IPS-18a (cell line): ENCODE data around the gene BCL2L1.

Source experiments
- H3K27ac ChIP-seq: one replicate; pipeline ENCODE4 v1.5.1; 2013; ENCODE audit warnings: low read length
- H3K27me3 ChIP-seq: one replicate; pipeline ENCODE4 v1.6.1; 2013; ENCODE audit warnings: mild to moderate bottlenecking, low read length; ENCODE audit not compliant: control insufficient read depth, insufficient read depth
- H3K36me3 ChIP-seq: one replicate; pipeline ENCODE4 v1.6.1; 2013; ENCODE audit warnings: low read depth, low read length; ENCODE audit not compliant: control insufficient read depth
- H3K4me1 ChIP-seq: one replicate; pipeline ENCODE4 v1.6.1; 2013; ENCODE audit warnings: low read depth, low read length; ENCODE audit not compliant: control insufficient read depth
- H3K4me3 ChIP-seq: one replicate; pipeline ENCODE4 v1.5.1; 2013; ENCODE audit warnings: low read length
- H3K9ac ChIP-seq: one replicate; pipeline ENCODE4 v1.6.1; 2013; ENCODE audit warnings: mild to moderate bottlenecking, low read length, moderate library complexity
- H3K9me3 ChIP-seq: one replicate; pipeline ENCODE4 v1.6.1; 2013; ENCODE audit warnings: low read depth, low read length; ENCODE audit not compliant: control insufficient read depth

Gene BCL2L1

DNA sequence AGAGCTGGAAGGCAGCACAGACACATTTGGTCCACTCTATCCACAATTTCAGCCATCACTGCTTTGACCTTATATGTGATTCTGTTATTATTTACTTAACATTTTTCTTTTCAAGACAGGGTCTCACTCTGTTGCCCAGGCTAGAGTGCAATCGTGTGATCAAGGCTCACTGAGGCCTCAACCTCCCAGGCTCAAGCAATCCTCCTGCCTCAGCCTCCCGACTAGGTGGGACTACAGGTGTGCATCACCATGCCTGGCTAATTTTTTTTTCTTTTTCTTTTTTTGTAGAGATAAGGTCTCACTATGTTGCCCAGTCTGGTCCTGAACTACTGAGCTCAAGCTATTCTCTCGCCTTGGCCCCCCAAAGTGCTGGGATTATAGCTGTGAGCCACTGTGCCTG is 40.3 kb downstream of the BCL2L1 start:
- Histone ChIP-seq H3K4me1 (peaks cover 5% of the 10 kb centered on the region), H3K27ac (no peak overlapping the region), H3K4me3 (no peak overlapping the region), H3K9me3 (no peaks in the 10 kb centered on the region), H3K9ac (no peak overlapping the region), H3K27me3 (no peaks in the 10 kb centered on the region), H3K36me3 (peaks cover 7% of the 10 kb centered on the region)

DNA sequence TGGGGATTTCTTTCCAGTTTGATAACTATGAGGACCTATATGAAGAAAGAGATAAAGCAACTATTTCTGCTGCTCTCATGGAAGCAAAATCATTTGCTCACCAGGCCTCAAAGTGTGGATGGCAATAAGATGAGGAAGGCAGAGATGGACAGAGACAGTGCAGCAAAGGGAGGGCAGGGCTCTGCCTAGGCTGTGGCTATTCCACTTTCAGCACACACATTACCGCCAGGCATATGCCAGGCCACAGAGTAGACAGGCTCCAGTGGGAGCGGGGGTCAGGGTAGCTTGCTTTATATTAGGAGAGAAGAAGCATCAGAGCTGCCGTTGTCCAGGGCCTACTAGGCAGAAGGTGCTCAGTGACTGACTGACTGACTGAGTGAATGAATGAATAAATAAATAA is 40.9 kb downstream of the BCL2L1 start:
- H3K9me3 ChIP-seq = no peaks in the 10 kb centered on the region
- H3K36me3 ChIP-seq = peaks cover 2% of the 10 kb centered on the region
- H3K4me1 ChIP-seq = peaks cover 5% of the 10 kb centered on the region
- no peaks in the 10 kb centered on the region for H3K27me3 ChIP-seq
- H3K4me3 ChIP-seq = no peak overlapping the region
- H3K27ac ChIP-seq = no peak overlapping the region
- H3K9ac ChIP-seq = no peak overlapping the region

- Histone ChIP-seq H3K9me3 (no peaks in the 10 kb centered on the region), H3K9ac (no peak overlapping the region), H3K36me3 (no peaks in the 10 kb centered on the region), H3K4me3 (no peak overlapping the region), H3K27ac (no peak overlapping the region), H3K4me1 (peaks cover 5% of the 10 kb centered on the region), H3K27me3 (no peaks in the 10 kb centered on the region)
Measured at GRCh38 chr20:31681128-31681727, 41.4 kb downstream of the BCL2L1 start.

DNA sequence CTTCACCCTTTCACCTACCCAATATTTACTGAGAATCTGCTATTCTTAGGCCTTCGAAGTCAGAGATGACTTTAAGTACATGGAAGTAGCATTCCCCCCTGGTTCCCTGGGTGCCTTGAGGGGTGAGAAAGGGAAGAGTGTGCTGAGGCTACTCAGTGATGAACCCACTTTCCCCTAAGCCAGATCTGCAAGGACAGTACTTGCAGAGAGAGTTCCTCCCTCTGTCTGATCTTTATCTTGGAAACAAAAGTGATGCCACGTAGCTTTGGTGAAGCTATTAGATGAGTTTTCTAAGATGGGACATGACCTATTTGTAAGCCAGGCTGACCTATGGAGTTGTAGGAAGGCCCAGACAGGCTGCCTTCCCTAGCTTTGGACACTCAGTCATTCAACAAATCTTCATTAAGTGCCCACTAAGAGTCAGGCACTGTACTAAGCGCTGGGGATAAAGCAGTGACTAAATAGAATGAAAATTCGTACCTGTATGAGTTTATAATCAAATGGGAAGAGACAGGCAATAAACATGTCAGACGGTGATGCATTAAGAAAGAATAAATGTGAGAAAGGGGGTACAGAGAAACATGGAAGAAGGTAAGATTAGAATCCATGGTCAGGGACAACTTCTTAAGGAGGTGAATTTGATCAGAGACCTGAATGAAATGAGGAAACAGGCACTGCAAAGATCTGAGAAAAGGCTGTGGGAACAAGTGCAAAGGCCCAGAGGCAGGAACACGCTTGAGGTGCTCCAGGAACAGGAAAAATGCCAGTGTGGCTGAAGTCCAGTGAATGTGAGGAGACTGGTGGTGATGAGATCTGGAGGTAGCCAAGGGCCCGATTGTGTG is 42.2 kb downstream of the BCL2L1 start:
- Histone ChIP-seq H3K4me3 (no peak overlapping the region), H3K27me3 (no peaks in the 10 kb centered on the region), H3K27ac (no peak overlapping the region), H3K4me1 (peaks cover 5% of the 10 kb centered on the region), H3K9me3 (no peaks in the 10 kb centered on the region), H3K36me3 (no peaks in the 10 kb centered on the region), H3K9ac (no peak overlapping the region)

DNA sequence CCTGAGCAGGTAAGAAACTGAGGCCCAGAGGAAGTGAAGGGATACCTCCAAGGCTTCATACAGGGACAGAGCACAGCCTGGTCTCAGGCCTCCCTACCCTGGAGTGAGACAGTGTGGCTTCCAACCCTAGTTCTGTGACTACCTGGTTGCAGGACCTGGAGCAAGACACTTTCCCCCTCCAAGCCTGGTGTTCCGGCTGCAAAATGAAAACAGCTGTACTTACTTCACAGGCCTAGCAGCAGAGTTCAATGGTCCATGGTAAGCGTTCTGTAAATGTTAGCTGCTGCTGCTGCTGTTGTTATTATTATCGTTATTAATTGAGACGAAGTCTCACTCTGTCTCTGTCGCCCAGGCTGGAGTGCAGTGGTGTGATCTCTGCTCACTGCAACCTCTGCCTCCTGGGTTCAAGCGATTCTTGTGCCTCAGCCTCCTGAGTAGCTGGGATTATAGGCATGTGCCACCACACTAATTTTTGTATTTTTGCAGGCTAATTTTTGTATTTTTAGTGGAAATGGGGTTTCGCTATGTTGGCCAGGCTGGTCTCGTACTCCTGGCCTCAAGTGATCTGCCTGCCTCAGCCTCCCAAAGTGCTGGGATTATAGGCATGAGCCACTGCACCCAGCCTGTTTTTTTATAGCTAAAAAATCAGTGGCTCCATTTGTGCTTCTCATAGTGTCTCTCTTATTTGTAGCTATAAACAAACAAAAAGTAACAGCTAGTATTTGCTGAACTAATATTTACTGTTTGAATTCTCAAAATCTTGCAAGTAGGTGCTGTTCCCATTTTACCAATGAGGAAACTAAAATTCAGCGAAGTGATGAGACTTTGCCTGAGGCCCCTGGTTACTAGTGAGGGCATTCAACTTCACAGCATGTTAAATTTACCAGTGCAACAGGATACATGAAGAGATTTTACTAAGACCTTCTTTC is 43.0 kb downstream of the BCL2L1 start:
- Histone ChIP-seq H3K27me3 (no peaks in the 10 kb centered on the region), H3K36me3 (no peaks in the 10 kb centered on the region), H3K4me3 (no peak overlapping the region), H3K9me3 (no peaks in the 10 kb centered on the region), H3K9ac (no peak overlapping the region), H3K27ac (no peak overlapping the region), H3K4me1 (peaks cover 5% of the 10 kb centered on the region)

GRCh38 chr20:31678389-31679356 is 44.0 kb downstream of the BCL2L1 start:
- Histone ChIP-seq H3K4me1 (peaks cover 5% of the 10 kb centered on the region), H3K9me3 (no peaks in the 10 kb centered on the region), H3K27me3 (no peaks in the 10 kb centered on the region), H3K36me3 (no peaks in the 10 kb centered on the region), H3K27ac (no peak overlapping the region), H3K9ac (no peak overlapping the region), H3K4me3 (no peak overlapping the region)

DNA sequence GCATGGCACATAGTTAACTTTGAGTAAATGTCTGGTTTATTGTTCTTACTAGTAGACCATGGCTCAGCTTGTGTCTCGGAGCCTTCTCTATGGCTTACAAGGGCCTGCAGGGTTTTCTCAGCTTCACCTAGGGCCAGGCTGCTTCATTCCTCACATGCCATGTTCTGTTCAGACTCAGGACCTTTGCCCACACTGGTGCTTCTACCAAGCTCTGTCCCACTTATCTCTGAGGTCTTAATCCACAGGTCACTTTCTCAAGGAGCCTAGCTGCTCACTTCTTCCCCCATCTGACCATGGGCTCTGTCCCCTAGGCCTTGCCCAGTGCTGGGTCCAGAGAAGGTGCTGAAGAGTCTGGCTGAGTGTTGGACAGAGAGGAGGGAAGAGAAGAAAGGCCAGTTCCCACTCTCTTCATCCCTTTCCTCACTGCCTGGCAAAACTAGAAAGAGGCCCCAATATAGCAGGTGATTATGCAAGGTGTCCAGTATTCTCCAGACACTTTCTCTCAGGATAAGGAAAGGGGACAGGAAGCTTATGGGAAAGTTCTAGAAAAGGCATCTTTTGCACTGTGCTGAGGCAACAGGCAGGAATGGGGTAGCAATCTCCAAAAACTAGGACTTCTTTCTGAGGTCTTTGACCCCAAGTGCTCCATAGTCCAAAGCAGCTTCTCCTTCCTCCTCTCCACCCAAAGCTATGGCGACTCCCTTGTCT is 45.0 kb downstream of the BCL2L1 start:
- Histone ChIP-seq H3K9me3 (no peaks in the 10 kb centered on the region), H3K4me1 (peaks cover 5% of the 10 kb centered on the region), H3K27me3 (no peaks in the 10 kb centered on the region), H3K9ac (no peak overlapping the region), H3K36me3 (no peaks in the 10 kb centered on the region), H3K27ac (no peak overlapping the region), H3K4me3 (no peak overlapping the region)

- Histone ChIP-seq H3K36me3 (no peaks in the 10 kb centered on the region), H3K9ac (no peak overlapping the region), H3K27ac (no peak overlapping the region), H3K9me3 (no peaks in the 10 kb centered on the region), H3K4me3 (no peak overlapping the region), H3K4me1 (peaks cover 5% of the 10 kb centered on the region), H3K27me3 (no peaks in the 10 kb centered on the region)
Measured at GRCh38 chr20:31676609-31676989, 46.1 kb downstream of the BCL2L1 start.

DNA sequence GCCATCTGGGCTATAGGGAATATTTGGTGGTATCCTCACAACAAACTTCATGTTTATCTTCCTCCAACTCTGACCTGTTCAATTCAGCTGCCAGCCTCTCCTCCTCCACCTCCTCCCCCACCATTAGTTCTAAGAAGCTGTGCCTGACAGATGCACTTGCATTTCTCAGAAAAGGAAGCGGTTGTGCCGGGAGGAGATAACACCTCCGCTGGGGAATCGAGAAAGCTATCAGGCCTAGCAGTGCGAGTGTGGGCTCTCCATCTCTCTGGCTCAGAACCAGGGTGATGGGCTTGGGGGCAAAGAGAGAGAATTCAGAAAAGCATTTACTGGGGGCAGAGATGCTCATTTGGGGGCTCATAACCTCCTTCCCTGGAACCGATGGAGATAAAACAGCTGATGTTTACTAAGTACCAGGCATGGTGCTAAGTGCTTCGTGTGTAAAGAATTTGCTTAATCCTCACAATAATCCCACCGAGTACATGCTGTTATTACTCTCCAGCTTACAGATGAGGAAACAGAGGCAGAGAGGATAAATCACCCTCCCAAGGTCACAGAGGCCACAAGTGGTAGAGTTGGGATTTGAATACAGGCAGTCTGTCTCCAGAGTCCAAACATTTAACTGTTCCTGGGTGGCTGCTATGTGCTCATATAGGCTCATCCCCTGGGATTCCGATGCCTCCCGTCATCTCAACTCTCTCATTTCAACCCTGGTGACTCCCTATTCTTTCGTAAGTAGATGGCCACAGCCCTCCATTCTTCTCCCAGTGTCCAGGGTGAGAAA is 46.6 kb downstream of the BCL2L1 start:
- Histone ChIP-seq H3K4me3 (no peak overlapping the region), H3K27ac (no peak overlapping the region), H3K4me1 (peaks cover 5% of the 10 kb centered on the region), H3K27me3 (no peaks in the 10 kb centered on the region), H3K36me3 (no peaks in the 10 kb centered on the region), H3K9ac (no peak overlapping the region), H3K9me3 (no peaks in the 10 kb centered on the region)
